Raji (cell line): ENCODE measurements around the gene CMTM7.

Experiments
- POLR2A ChIP-seq: IDR thresholded peaks from 2 replicates; pipeline ENCODE4 v1.6.1; 2011; ENCODE audit warnings: low read depth, low read length, control low read depth; ENCODE audit not compliant: insufficient read depth

The CMTM7 gene

GRCh38 chr3:32391643-32392535, at the start of gene CMTM7:
Gene CMTM7, plus strand, starts transcription at chr3:32391853. Its CDS starts 54 bp downstream, at chr3:32391907.
- no peak for TF ChIP-seq POLR2A

- no peak for TF ChIP-seq POLR2A
Measured at GRCh38 chr3:32347343-32348125, 44.1 kb upstream of the CMTM7 start.

- TF ChIP-seq POLR2A = no peak
Measured at GRCh38 chr3:32349184-32349583, 42.5 kb upstream of the CMTM7 start.

GRCh38 chr3:32352563-32352962, 39.1 kb upstream of the CMTM7 start:
- TF ChIP-seq POLR2A = no peak

- no peak for TF ChIP-seq POLR2A
Measured at GRCh38 chr3:32353351-32353750, 38.3 kb upstream of the CMTM7 start.

GRCh38 chr3:32354362-32354778, 37.3 kb upstream of the CMTM7 start:
- no peak for TF ChIP-seq POLR2A

GRCh38 chr3:32355751-32356291, 35.8 kb upstream of the CMTM7 start:
- TF ChIP-seq POLR2A = no peak

GRCh38 chr3:32359766-32360492, 31.7 kb upstream of the CMTM7 start:
- TF ChIP-seq POLR2A = no peak

GRCh38 chr3:32360493-32360827, 31.2 kb upstream of the CMTM7 start:
- no peak for TF ChIP-seq POLR2A

- no peak for TF ChIP-seq POLR2A
Measured at GRCh38 chr3:32366638-32367397, 24.8 kb upstream of the CMTM7 start.

GRCh38 chr3:32367442-32367841, 24.2 kb upstream of the CMTM7 start:
- TF ChIP-seq POLR2A = no peak

- TF ChIP-seq POLR2A = no peak
Measured at GRCh38 chr3:32371461-32372212, 20.0 kb upstream of the CMTM7 start.

GRCh38 chr3:32372213-32372490, 19.5 kb upstream of the CMTM7 start:
- TF ChIP-seq POLR2A = no peak

- no peak for TF ChIP-seq POLR2A
Measured at GRCh38 chr3:32373276-32373675, 18.4 kb upstream of the CMTM7 start.
